K562 (cell line): ENCODE data around the gene SGMS1. TPM values are rescaled to one million over a fixed set of nuclear protein-coding genes. Genes with fewer than 3 reads are reported as not detected.

Experiments
- ATAC-seq: fragments of 200-7000 bp; cut with Tn5 transposase; 3 replicates; pipeline ENCODE4 v1.9.1; 2020; ENCODE audit warnings: moderate library complexity
- BruUV-seq: library from RNA; stranded (reverse); fragments of 400-500 nt; replicated peaks from 2 replicates; lab custom pipeline; 2021; lab: Mats Ljungman, UMichigan
- CTCF ChIA-PET: fragments of 300-600 bp; formaldehyde crosslinking; extraction: SDS; loops from one replicate; lab custom pipeline; 2021; ENCODE audit warnings: low intra/inter-chr PET ratio; lab: Yijun Ruan, JAX
- POLR2A ChIA-PET: fragments of 300-600, 350-650 bp; sonication (Branson Sonifier 250); formaldehyde crosslinking; extraction: SDS; loops from one replicate; lab custom pipeline; 2021; ENCODE audit warnings: antibody characterized with exemption, inconsistent platforms; lab: Yijun Ruan, JAX
- DNase-seq, 4 experiments: peaks; one replicate each; pipeline versions ENCODE4 v3.0.0 to v3.0.0-alpha.2; 2011 to 2018; ENCODE audit warnings: low spot score in 3 of 4, mixed read lengths in 3 of 4; ENCODE audit errors: extremely low read depth in 1 of 4
- FAIRE-seq: peaks from 2 replicates; lab custom pipeline; 2011; peaks lifted over from hg19 to GRCh38; lab: Jason Lieb, UNC
- H2AFZ ChIP-seq: 2 replicates; pipeline ENCODE4 v1.6.0; 2011; ENCODE audit warnings: low read depth, low read length, control low read depth, inconsistent platforms
- H3K27ac ChIP-seq: fragments of 200-600 bp; 3 replicates; pipeline ENCODE4 v1.8.0; 2011; ENCODE audit warnings: low read depth, mild to moderate bottlenecking, control low read depth, inconsistent platforms, low read length, moderate library complexity, mixed read lengths; ENCODE audit errors: extremely low read depth
- H3K27me3 ChIP-seq, 2 experiments: fragments of 300-600 bp in 1 of 2; 2 replicates in 1 of 2; 3 replicates in 1 of 2; pipeline versions ENCODE4 v1.6.0 to v1.8.0; 2011; ENCODE audit warnings: inconsistent platforms in 2 of 2, low read length in 2 of 2, mild to moderate bottlenecking in 1 of 2, mixed read lengths in 1 of 2, moderate library complexity in 1 of 2; ENCODE audit not compliant: control insufficient read depth in 2 of 2, insufficient read depth in 2 of 2
- H3K36me3 ChIP-seq: fragments of 300-600 bp; 3 replicates; pipeline ENCODE4 v1.8.0; 2011; ENCODE audit warnings: mild to moderate bottlenecking, low read length, inconsistent platforms; ENCODE audit not compliant: control insufficient read depth, insufficient read depth
- H3K4me1 ChIP-seq, 2 experiments: fragments of 200-600 bp in 1 of 2; replicated peaks in 1 of 2; 2 replicates in 1 of 2; 3 replicates in 1 of 2; pipeline versions ENCODE4 v1.5.1 to v1.8.0; 2011; ENCODE audit warnings: inconsistent platforms in 2 of 2, low read length in 2 of 2, mild to moderate bottlenecking in 1 of 2, mixed read lengths in 1 of 2, moderate library complexity in 1 of 2; ENCODE audit not compliant: control insufficient read depth in 2 of 2, insufficient read depth in 2 of 2
- H3K4me2 ChIP-seq: 2 replicates; pipeline ENCODE4 v1.6.1; 2011; ENCODE audit warnings: low read length, control low read depth, inconsistent platforms, mixed read lengths; ENCODE audit not compliant: insufficient read depth
- H3K4me3 ChIP-seq: fragments of 200-600 bp; sonication (generic), shearing (Covaris generic); 2 replicates; pipeline ENCODE4 v1.5.1; 2016; ENCODE audit warnings: control low read depth, inconsistent platforms
- H3K79me2 ChIP-seq: fragments of 200-600 bp; 3 replicates; pipeline ENCODE4 v1.8.0; 2011; ENCODE audit warnings: low read length, inconsistent platforms; ENCODE audit not compliant: control insufficient read depth, insufficient read depth
- H3K9ac ChIP-seq, 2 experiments: 2 replicates each; pipeline versions ENCODE4 v1.6.0 to v1.6.1; 2011; ENCODE audit warnings: low read depth in 2 of 2, low read length in 2 of 2, control low read depth in 1 of 2, inconsistent platforms in 1 of 2, mild to moderate bottlenecking in 1 of 2, mixed read lengths in 1 of 2; ENCODE audit not compliant: insufficient read depth in 1 of 2
- H3K9me1 ChIP-seq: one replicate; pipeline ENCODE4 v1.6.0; 2011; ENCODE audit warnings: inconsistent platforms, mild to moderate bottlenecking, low read length, moderate library complexity; ENCODE audit not compliant: control insufficient read depth, insufficient read depth
- H3K9me3 ChIP-seq: replicated peaks from 2 replicates; pipeline ENCODE4 v1.5.1; 2011; ENCODE audit warnings: low read depth, low read length, inconsistent platforms; ENCODE audit not compliant: control insufficient read depth, insufficient read depth
- H4K20me1 ChIP-seq: replicated peaks from 2 replicates; pipeline ENCODE4 v1.6.1; 2011; ENCODE audit warnings: low read length, inconsistent platforms, mixed read lengths; ENCODE audit not compliant: control insufficient read depth, insufficient read depth
- ETV6 ChIP-seq, 3 experiments: fragments of 150-350 bp in 1 of 3; sonication (generic) in 1 of 3; formaldehyde crosslinking in 1 of 3; IDR thresholded peaks; 2 replicates each; pipeline versions ENCODE4 v1.6.1 to v1.8.0; 2014 to 2022; ENCODE audit warnings: borderline replicate concordance in 2 of 3, low read depth in 2 of 3, antibody characterized with exemption in 1 of 3, low read length in 1 of 3, mild to moderate bottlenecking in 1 of 3, missing genetic modification reagents in 1 of 3
- POLR2B ChIP-seq: fragments of 450-650 bp; IDR thresholded peaks from 2 replicates; pipeline ENCODE4 v1.6.1; 2018; ENCODE audit warnings: low read depth; ENCODE audit not compliant: partially characterized antibody
- WGBS: fragments of 100-300 bp; shearing (Covaris generic); methylation state at CpG from one replicate; pipeline ENCODE4 v1.1.6; 2016; ENCODE audit warnings: low coverage, mixed read lengths; ENCODE audit not compliant: insufficient coverage; ENCODE audit errors: missing lambda C conversion rate; 5-methylcytosine and 5-hydroxymethylcytosine counted together
- in situ Hi-C: fragments of 300-500 bp; cut with MboI; formaldehyde crosslinking; loops from 4 replicates; pipeline ENCODE4 v1.15.0; 2018; ENCODE audit warnings: inconsistent platforms, mixed read lengths
- intact Hi-C: fragments of 100-400 bp; cut with micrococcal nuclease; formaldehyde crosslinking; loops from 2 replicates; pipeline ENCODE4 v1.14.2; 2022
- polyA plus RNA-seq, 8 experiments: library from polyadenylated mRNA; depleted of rRNA in 4 of 8; stranded (reverse) in 5 of 8; unstranded in 3 of 8; fragments of >200 nt; fragmentation: Nextera tagmentation in 2 of 8; fragmentation: Illumina TruSeq in 1 of 8; extraction: Ambion mirVana in 2 of 8; extraction: Trizol in 1 of 8; gene quantifications; 2 replicates each; pipeline versions ENCODE4 v1.2.1 to v1.2.3, GENCODE V29; 2011 to 2014; ENCODE audit warnings: inconsistent platforms in 1 of 8, missing spikeins in 1 of 8
- total RNA-seq, 7 experiments: library from RNA; depleted of rRNA in 6 of 7; stranded (reverse); fragments of >200 nt in 6 of 7; fragmentation: Illumina TruSeq in 2 of 7; extraction: Trizol in 2 of 7; gene quantifications; 2 replicates each; pipeline versions ENCODE4 v1.2.1 to v1.2.3, GENCODE V29; 2011 to 2021; ENCODE audit warnings: low replicate concordance in 1 of 7
- TF ChIP-seq, protein P1 (sequence below): fragments of 450-650 bp; IDR thresholded peaks from 2 replicates; pipeline ENCODE4 v1.7.0; 2016; ENCODE audit warnings: borderline replicate concordance

The SGMS1 gene
- total and polyA plus RNA-seq, 9 of the 15 experiments (the other 6 are each of a cell fraction or from before 2014, with no cell fraction given): 22.6 to 232 (median 82.2) TPM

DNA sequence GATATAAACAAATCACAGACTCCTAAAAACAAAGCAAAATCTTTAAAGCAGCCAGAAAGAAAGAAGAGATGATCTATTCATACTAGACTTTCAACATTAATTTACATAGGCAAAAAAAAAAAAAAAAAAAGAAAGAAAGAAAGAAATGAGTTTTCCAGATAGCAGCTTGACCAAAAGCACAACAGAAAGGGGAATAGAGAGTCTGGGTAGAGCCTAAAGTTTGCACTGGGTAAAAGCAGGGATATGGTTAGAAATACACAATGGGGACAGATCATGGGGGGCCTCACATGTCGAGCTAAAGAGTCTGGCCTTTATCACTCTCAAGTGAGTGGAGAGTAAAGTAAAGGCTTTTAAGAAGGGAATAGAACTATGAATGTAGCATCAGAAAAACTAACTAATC lies 169.8 kb downstream of the SGMS1 start:
- CTCF ChIA-PET: no interaction called here
- WGBS: 18% methylated on average over 1 of the region's 1 CpG
- intact Hi-C loops (no loop called here), in situ Hi-C loops (loop anchor here (10.0 kb wide), 1 partner anchor 191 kb away; no protein-coding TSS in a partner anchor)
- H3K4me1 ChIP-seq: no peaks in the 10 kb centered on the region
- POLR2A ChIA-PET: interaction anchor here (0.5 to 0.8 kb wide), 3 partner anchors 91 to 148 kb away, joined by 3 to 4 read pairs (median 3); no protein-coding TSS in a partner anchor
- no peak overlapping the region for H2AFZ ChIP-seq
- no peak for DNase-seq
- no peaks in the 10 kb centered on the region for H4K20me1 ChIP-seq
- no peak overlapping the region for H3K4me3 ChIP-seq
- no peaks in the 10 kb centered on the region for H3K9me3 ChIP-seq
- H3K27me3 ChIP-seq: no peaks in the 10 kb centered on the region
- H3K27ac ChIP-seq: no peak overlapping the region
- ATAC-seq: peak; percentile 52
- H3K4me2 ChIP-seq: no peak overlapping the region
- H3K9me1 ChIP-seq: no peaks in the 10 kb centered on the region
- H3K9ac ChIP-seq: no peak overlapping the region
- no peak for FAIRE-seq
- TF ChIP-seq ETV6 (IDR thresholded peaks at IDR 0.05; ENCODE audit: borderline replicate concordance in 1 of 2, low read depth in 2 of 2, low read length in 1 of 2): no peak
- TF ChIP-seq ETV6 (CRISPR knock-in tag; IDR thresholded peaks at IDR 0.05; ENCODE audit: borderline replicate concordance): no peak
- TF ChIP-seq, protein P1, sequence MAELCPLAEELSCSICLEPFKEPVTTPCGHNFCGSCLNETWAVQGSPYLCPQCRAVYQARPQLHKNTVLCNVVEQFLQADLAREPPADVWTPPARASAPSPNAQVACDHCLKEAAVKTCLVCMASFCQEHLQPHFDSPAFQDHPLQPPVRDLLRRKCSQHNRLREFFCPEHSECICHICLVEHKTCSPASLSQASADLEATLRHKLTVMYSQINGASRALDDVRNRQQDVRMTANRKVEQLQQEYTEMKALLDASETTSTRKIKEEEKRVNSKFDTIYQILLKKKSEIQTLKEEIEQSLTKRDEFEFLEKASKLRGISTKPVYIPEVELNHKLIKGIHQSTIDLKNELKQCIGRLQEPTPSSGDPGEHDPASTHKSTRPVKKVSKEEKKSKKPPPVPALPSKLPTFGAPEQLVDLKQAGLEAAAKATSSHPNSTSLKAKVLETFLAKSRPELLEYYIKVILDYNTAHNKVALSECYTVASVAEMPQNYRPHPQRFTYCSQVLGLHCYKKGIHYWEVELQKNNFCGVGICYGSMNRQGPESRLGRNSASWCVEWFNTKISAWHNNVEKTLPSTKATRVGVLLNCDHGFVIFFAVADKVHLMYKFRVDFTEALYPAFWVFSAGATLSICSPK: no peak
- TF ChIP-seq POLR2B: no peak
- TF ChIP-seq, all 486 proteins: peak for 0
- Histone ChIP-seq H3K79me2 (0 out of 3 replicates have a peak, but pooled peaks cover 8% of the 10 kb centered on the region), H3K36me3 (peaks cover 10% of the 10 kb centered on the region)
- no TSS peak for BruUV-seq
